ENCODE data around the gene RNU6-9.

The RNU6-9 gene

DNA sequence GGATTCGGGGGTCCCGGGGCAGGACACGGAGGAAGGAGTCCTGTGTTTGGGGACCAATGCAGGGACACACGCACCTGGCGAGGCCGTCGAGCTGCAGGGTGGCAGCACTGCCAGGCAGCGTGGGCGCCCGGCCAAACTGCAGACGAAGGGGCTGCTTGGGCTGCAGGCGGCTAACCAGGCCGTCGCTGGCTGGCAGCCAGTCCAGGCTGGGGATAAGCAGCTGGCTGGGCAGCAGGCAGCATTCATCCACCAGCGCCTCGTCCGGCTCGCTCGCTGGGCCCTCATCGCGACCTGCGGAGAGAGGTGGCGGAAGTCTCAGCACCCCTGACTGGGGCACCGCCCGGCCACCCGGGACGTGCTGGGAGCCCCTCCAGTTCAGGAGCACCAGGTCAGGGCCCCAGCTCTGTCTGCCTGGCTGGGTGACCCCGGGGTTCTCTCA is 22.3 kb upstream of the RNU6-9 start:
- Histone ChIP-seq H3K4me1 (no peaks in the 10 kb centered on the region), H2AFZ (no peak overlapping the region), H3K79me2 (no peaks in the 10 kb centered on the region), H3K27me3 (ENCODE audit: control insufficient read depth, insufficient read depth, low read length) (no peaks in the 10 kb centered on the region), H3K4me2 (ENCODE audit: low read length) (no peak overlapping the region), H3K36me3 (ENCODE audit: control insufficient read depth, insufficient read depth, low read length) (no peaks in the 10 kb centered on the region), H3K27ac (no peak overlapping the region), H3K9ac (no peak overlapping the region), H3K9me3 (ENCODE audit: control insufficient read depth, low read length) (no peaks in the 10 kb centered on the region), H3K4me3 (ENCODE audit: low read depth, low read length) (no peak overlapping the region)
- no peak for TF ChIP-seq CTCF (IDR thresholded peaks at IDR 0.05)

DNA sequence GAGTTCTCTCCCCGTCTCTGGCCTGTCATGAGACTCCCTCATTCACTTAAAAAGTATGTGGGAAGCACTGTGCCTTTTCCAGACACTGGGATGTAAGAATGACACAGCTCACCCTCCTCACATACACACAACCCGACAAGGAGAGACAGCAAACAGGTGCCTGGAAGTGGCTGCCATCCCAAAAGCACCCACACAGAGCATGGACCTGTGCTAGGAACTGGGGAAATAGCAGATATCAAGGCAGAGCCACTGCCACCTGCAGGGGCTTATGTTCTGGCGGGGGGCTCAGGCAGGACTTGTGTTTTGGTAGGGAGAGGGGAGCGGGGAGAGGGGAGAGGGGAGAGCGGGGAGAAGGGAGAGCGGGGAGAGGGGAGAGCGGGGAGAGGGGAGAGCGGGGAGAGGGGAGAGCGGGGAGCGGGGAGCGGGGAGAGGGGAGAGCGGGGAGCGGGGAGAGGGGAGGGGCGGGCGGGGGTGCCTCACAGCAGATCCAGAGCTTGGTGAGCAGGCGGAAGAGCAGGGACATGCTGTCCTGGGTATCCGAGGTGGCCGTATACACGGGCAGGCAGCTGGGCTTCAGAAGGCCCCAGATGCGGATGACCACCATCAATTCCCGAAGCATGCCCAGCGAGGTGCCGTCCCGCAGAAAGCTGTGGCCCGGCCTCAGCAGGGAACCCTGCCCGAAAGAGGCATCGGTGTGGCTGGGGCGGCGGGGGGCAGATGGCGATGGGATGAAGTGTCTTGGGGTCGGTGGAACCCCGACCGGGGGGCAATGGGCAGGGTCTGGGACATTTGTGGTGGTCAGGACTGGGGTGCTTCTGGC is 21.6 kb upstream of the RNU6-9 start:
- no peaks in the 10 kb centered on the region for H3K27me3 ChIP-seq (ENCODE audit: control insufficient read depth, insufficient read depth, low read length)
- no peak overlapping the region for H2AFZ ChIP-seq
- H3K79me2 ChIP-seq = no peaks in the 10 kb centered on the region
- TF ChIP-seq CTCF (IDR thresholded peaks at IDR 0.05) = no peak
- no peak overlapping the region for H3K4me2 ChIP-seq (ENCODE audit: low read length)
- H3K4me1 ChIP-seq = no peaks in the 10 kb centered on the region
- H3K27ac ChIP-seq = no peak overlapping the region
- no peak overlapping the region for H3K4me3 ChIP-seq (ENCODE audit: low read depth, low read length)
- H3K36me3 ChIP-seq (ENCODE audit: control insufficient read depth, insufficient read depth, low read length) = no peaks in the 10 kb centered on the region
- no peaks in the 10 kb centered on the region for H3K9me3 ChIP-seq (ENCODE audit: control insufficient read depth, low read length)
- no peak overlapping the region for H3K9ac ChIP-seq

- Histone ChIP-seq H3K27me3 (ENCODE audit: control insufficient read depth, insufficient read depth, low read length) (no peaks in the 10 kb centered on the region), H3K79me2 (no peaks in the 10 kb centered on the region), H3K36me3 (ENCODE audit: control insufficient read depth, insufficient read depth, low read length) (no peaks in the 10 kb centered on the region), H3K4me2 (ENCODE audit: low read length) (no peak overlapping the region), H3K27ac (no peak overlapping the region), H3K4me3 (ENCODE audit: low read depth, low read length) (no peak overlapping the region), H2AFZ (no peak overlapping the region), H3K4me1 (no peaks in the 10 kb centered on the region), H3K9ac (no peak overlapping the region), H3K9me3 (ENCODE audit: control insufficient read depth, low read length) (no peaks in the 10 kb centered on the region)
- TF ChIP-seq CTCF (IDR thresholded peaks at IDR 0.05) = no peak
These were observed 20.9 kb upstream of the RNU6-9 start for GRCh38 chr19:872266-872951.

DNA sequence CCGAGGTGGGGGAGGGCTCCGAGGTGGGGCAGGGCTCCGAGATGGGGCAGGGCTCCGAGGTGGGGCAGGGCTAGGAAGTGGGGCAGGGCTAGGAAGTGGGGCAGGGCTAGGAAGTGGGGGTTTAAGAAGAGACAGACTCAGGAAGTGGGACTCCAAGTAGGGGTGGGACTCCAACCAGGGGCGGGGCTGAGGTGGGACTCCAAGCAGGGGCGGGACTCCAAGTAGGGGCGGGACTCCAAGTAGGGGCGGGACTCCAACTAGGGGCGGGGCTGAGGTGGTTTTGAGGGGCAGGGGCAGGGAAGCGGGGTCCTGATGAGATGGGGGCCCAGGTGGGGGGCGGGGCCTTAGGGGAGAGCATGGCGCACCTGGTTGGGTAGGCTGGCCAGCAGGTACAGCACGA is 20.2 kb upstream of the RNU6-9 start:
- no peaks in the 10 kb centered on the region for H3K27me3 ChIP-seq (ENCODE audit: control insufficient read depth, insufficient read depth, low read length)
- H3K9ac ChIP-seq = no peak overlapping the region
- H3K36me3 ChIP-seq (ENCODE audit: control insufficient read depth, insufficient read depth, low read length) = no peaks in the 10 kb centered on the region
- no peaks in the 10 kb centered on the region for H3K9me3 ChIP-seq (ENCODE audit: control insufficient read depth, low read length)
- TF ChIP-seq CTCF (IDR thresholded peaks at IDR 0.05) = no peak
- no peaks in the 10 kb centered on the region for H3K79me2 ChIP-seq
- no peak overlapping the region for H2AFZ ChIP-seq
- no peak overlapping the region for H3K4me2 ChIP-seq (ENCODE audit: low read length)
- no peaks in the 10 kb centered on the region for H3K4me1 ChIP-seq
- H3K4me3 ChIP-seq (ENCODE audit: low read depth, low read length) = no peak overlapping the region
- no peak overlapping the region for H3K27ac ChIP-seq
